H9 (cell line): ENCODE measurements around the gene FBN3. TPM values are rescaled to one million over a fixed set of nuclear protein-coding genes. Genes with fewer than 3 reads are reported as not detected.
A peak's percentile ranks its signal among the peaks of the same experiment; 100 is the strongest.

Experiments used
- DNase-seq: peaks from one replicate; pipeline ENCODE4 v3.0.0-alpha.2; 2017
- H2AFZ ChIP-seq: one replicate; pipeline ENCODE4 v1.6.1; 2013; ENCODE audit warnings: mild to moderate bottlenecking, low read length, control low read depth, moderate library complexity
- H2AK5ac ChIP-seq: 2 replicates; pipeline ENCODE4 v1.6.1; 2013; ENCODE audit warnings: low read length, control low read depth, mixed read lengths; ENCODE audit not compliant: insufficient read length
- H2BK120ac ChIP-seq: one replicate; pipeline ENCODE4 v1.6.1; 2013; ENCODE audit warnings: low read depth, mild to moderate bottlenecking, low read length, control low read depth, inconsistent platforms; ENCODE audit not compliant: poor library complexity, severe bottlenecking
- H2BK12ac ChIP-seq: 2 replicates; pipeline ENCODE4 v1.6.1; 2013; ENCODE audit warnings: low read length, control low read depth, mixed read lengths, low read depth; ENCODE audit not compliant: insufficient read length
- H2BK15ac ChIP-seq: 2 replicates; pipeline ENCODE4 v1.6.1; 2013; ENCODE audit warnings: low read depth, low read length, control low read depth
- H2BK20ac ChIP-seq: one replicate; pipeline ENCODE4 v1.6.1; 2013; ENCODE audit warnings: low read depth, mild to moderate bottlenecking, low read length, control low read depth, inconsistent platforms; ENCODE audit not compliant: poor library complexity, severe bottlenecking
- H2BK5ac ChIP-seq: 2 replicates; pipeline ENCODE4 v1.6.1; 2013; ENCODE audit warnings: low read length, control low read depth, mixed read lengths; ENCODE audit not compliant: insufficient read length
- H3K14ac ChIP-seq: 2 replicates; pipeline ENCODE4 v1.6.1; 2013; ENCODE audit warnings: low read length, control low read depth; ENCODE audit not compliant: insufficient read depth
- H3K18ac ChIP-seq: 2 replicates; pipeline ENCODE4 v1.6.1; 2013; ENCODE audit warnings: low read depth, mild to moderate bottlenecking, mixed read lengths, low read length, control low read depth; ENCODE audit not compliant: insufficient read length
- H3K23ac ChIP-seq: 2 replicates; pipeline ENCODE4 v1.6.1; 2013; ENCODE audit warnings: low read length, control low read depth, mixed read lengths, low read depth; ENCODE audit not compliant: insufficient read length
- H3K23me2 ChIP-seq: 2 replicates; pipeline ENCODE4 v1.6.1; 2013; ENCODE audit warnings: low read depth, mild to moderate bottlenecking, mixed read lengths, low read length, control low read depth; ENCODE audit not compliant: insufficient read length, poor library complexity, severe bottlenecking
- H3K27ac ChIP-seq: 2 replicates; pipeline ENCODE4 v1.5.1; 2013; ENCODE audit warnings: low read length, control low read depth, mixed read lengths, low read depth; ENCODE audit not compliant: insufficient read length
- H3K27me3 ChIP-seq: 2 replicates; pipeline ENCODE4 v1.6.1; 2013; ENCODE audit warnings: low read length, control low read depth, inconsistent platforms; ENCODE audit not compliant: insufficient read depth
- H3K4ac ChIP-seq: 2 replicates; pipeline ENCODE4 v1.6.1; 2013; ENCODE audit warnings: low read depth, mild to moderate bottlenecking, control low read depth, inconsistent platforms, low read length, moderate library complexity
- H3K4me1 ChIP-seq: 2 replicates; pipeline ENCODE4 v1.6.1; 2013; ENCODE audit warnings: low read length, control low read depth, inconsistent platforms; ENCODE audit not compliant: insufficient read depth
- H3K4me2 ChIP-seq: 2 replicates; pipeline ENCODE4 v1.6.1; 2013; ENCODE audit warnings: low read length, control low read depth, mixed read lengths; ENCODE audit not compliant: insufficient read length, insufficient read depth
- H3K56ac ChIP-seq: 2 replicates; pipeline ENCODE4 v1.6.1; 2013; ENCODE audit warnings: low read depth, mild to moderate bottlenecking, mixed read lengths, low read length, control low read depth; ENCODE audit not compliant: insufficient read length
- H3K79me1 ChIP-seq: 2 replicates; pipeline ENCODE4 v1.6.1; 2013; ENCODE audit warnings: low read depth, mild to moderate bottlenecking, moderate library complexity, low read length, control low read depth, inconsistent platforms; ENCODE audit not compliant: insufficient read depth, poor library complexity, severe bottlenecking
- H3K79me2 ChIP-seq: 2 replicates; pipeline ENCODE4 v1.6.1; 2013; ENCODE audit warnings: low read length, control low read depth, inconsistent platforms; ENCODE audit not compliant: insufficient read depth
- H3K9ac ChIP-seq: 2 replicates; pipeline ENCODE4 v1.6.1; 2013; ENCODE audit warnings: low read length, control low read depth, mixed read lengths; ENCODE audit not compliant: insufficient read length; ENCODE audit errors: extremely low read depth
- H3K9me3 ChIP-seq: one replicate; pipeline ENCODE4 v1.6.1; 2013; ENCODE audit warnings: low read depth, low read length, inconsistent platforms; ENCODE audit not compliant: control insufficient read depth
- H3T11ph ChIP-seq: one replicate; pipeline ENCODE4 v1.6.1; 2013; ENCODE audit warnings: mild to moderate bottlenecking, low read length, control low read depth, inconsistent platforms
- H4K20me1 ChIP-seq: one replicate; pipeline ENCODE4 v1.6.1; 2013; ENCODE audit not compliant: control insufficient read depth, insufficient read length, insufficient read depth
- H4K5ac ChIP-seq: 2 replicates; pipeline ENCODE4 v1.6.1; 2013; ENCODE audit warnings: low read depth, mild to moderate bottlenecking, mixed read lengths, low read length, control low read depth; ENCODE audit not compliant: insufficient read length
- H4K8ac ChIP-seq: replicated peaks from 2 replicates; pipeline ENCODE4 v1.6.1; 2013; ENCODE audit warnings: low read length, control low read depth, mixed read lengths, low read depth; ENCODE audit not compliant: insufficient read length
- H4K91ac ChIP-seq: 2 replicates; pipeline ENCODE4 v1.6.1; 2013; ENCODE audit warnings: low read depth, mild to moderate bottlenecking, moderate library complexity, mixed read lengths, low read length, control low read depth; ENCODE audit not compliant: insufficient read length
- H3K27ac Mint-ChIP-seq, 3 experiments: 2 replicates in 2 of 3; 3 replicates in 1 of 3; pipeline ENCODE4 v1.8.0; 2020 to 2021; ENCODE audit warnings: mixed read lengths in 3 of 3, mild to moderate bottlenecking in 1 of 3, moderate library complexity in 1 of 3
- H3K27me3 Mint-ChIP-seq: 2 replicates; pipeline ENCODE4 v1.8.0; 2021; ENCODE audit warnings: low read depth, mild to moderate bottlenecking, moderate library complexity, mixed read lengths
- H3K36me3 Mint-ChIP-seq, 3 experiments: 2 replicates in 2 of 3; 3 replicates in 1 of 3; pipeline ENCODE4 v1.8.0; 2020 to 2021; ENCODE audit warnings: low read depth in 3 of 3, mixed read lengths in 3 of 3; ENCODE audit not compliant: insufficient read depth in 1 of 3
- H3K4me1 Mint-ChIP-seq, 2 experiments: 2 replicates each; pipeline ENCODE4 v1.8.0; 2020; ENCODE audit warnings: mixed read lengths in 2 of 2
- H3K4me3 Mint-ChIP-seq, 2 experiments: 2 replicates in 1 of 2; 3 replicates in 1 of 2; pipeline ENCODE4 v1.8.0; 2020 to 2021; ENCODE audit warnings: mild to moderate bottlenecking in 2 of 2, mixed read lengths in 2 of 2, moderate library complexity in 1 of 2
- H3K9me3 Mint-ChIP-seq, 2 experiments: 2 replicates in 1 of 2; 3 replicates in 1 of 2; pipeline ENCODE4 v1.8.0; 2020; ENCODE audit warnings: mild to moderate bottlenecking in 2 of 2, mixed read lengths in 2 of 2, moderate library complexity in 1 of 2
- CTCF ChIP-seq: fragments of 200-600 bp; sonication (generic); conservative IDR thresholded peaks from 3 replicates; pipeline ENCODE4 v1.8.0; 2021; ENCODE audit warnings: antibody characterized with exemption, mild to moderate bottlenecking
- WGBS: extraction: QIAGEN DNeasy Blood & Tissue Kit; methylation state at CpG from one replicate; pipeline ENCODE4 v1.1.7; 2013; ENCODE audit warnings: missing lambda C conversion rate, low lambda C conversion rate, mixed read lengths; ENCODE audit not compliant: insufficient read length; ENCODE audit errors: extremely low coverage; 5-methylcytosine and 5-hydroxymethylcytosine counted together
- total RNA-seq: library from RNA; stranded (reverse); gene quantifications from 2 replicates; pipeline ENCODE4 v1.2.1, GENCODE V29; 2021

Gene FBN3
- total RNA-seq, 1 experiment from 2014 or later = 31.0 TPM

- H2AK5ac ChIP-seq = no peak overlapping the region
- no peak overlapping the region for H2BK12ac ChIP-seq
- H3K56ac ChIP-seq = no peak overlapping the region
- no peak overlapping the region for H3K9ac ChIP-seq
- Mint-ChIP-seq H3K27me3 (peaks cover 35% of the 10 kb centered on the region), H3K9me3 (no peaks in the 10 kb centered on the region; a peak in 2 of 5 replicates), H3K27ac (no peak overlapping the region), H3K4me1 (peaks cover 15 to 29% of the 10 kb centered on the region in 2 experiments), H3K4me3 (peak overlapping the region; percentile 55 to 79), H3K36me3 (no peaks in the 10 kb centered on the region)
- TF ChIP-seq CTCF = peak; percentile 23; the same call in 2 of the 3 replicates
- H3K79me2 ChIP-seq = no peaks in the 10 kb centered on the region
- H4K20me1 ChIP-seq = no peaks in the 10 kb centered on the region
- peak overlapping the region; percentile 45 for H3K18ac ChIP-seq
- DNase-seq = peak; percentile 99
- H3K27me3 ChIP-seq = no peaks in the 10 kb centered on the region
- H4K5ac ChIP-seq = no peak overlapping the region
- no peak overlapping the region for H3T11ph ChIP-seq
- H4K8ac ChIP-seq = no peak overlapping the region
- no peak overlapping the region for H2AFZ ChIP-seq
- WGBS = no CpG with 5 or more reads among the region's 49 CpGs
- H2BK5ac ChIP-seq = no peak overlapping the region
- H3K4me2 ChIP-seq = peak overlapping the region; percentile 14
- no peak overlapping the region for H3K4ac ChIP-seq
- no peaks in the 10 kb centered on the region for H3K9me3 ChIP-seq
- no peak overlapping the region for H2BK15ac ChIP-seq
- H4K91ac ChIP-seq = no peak overlapping the region
- H3K4me1 ChIP-seq = peaks cover 2% of the 10 kb centered on the region; the same call in 1 of the 2 replicates
- no peak overlapping the region for H3K23ac ChIP-seq
- no peak overlapping the region for H3K14ac ChIP-seq
- H2BK120ac ChIP-seq = no peak overlapping the region
- no peak overlapping the region for H2BK20ac ChIP-seq
- no peaks in the 10 kb centered on the region for H3K79me1 ChIP-seq
- peaks cover 3% of the 10 kb centered on the region for H3K23me2 ChIP-seq
- no peak overlapping the region for H3K27ac ChIP-seq
These were observed 98.9 kb downstream of the FBN3 start for GRCh38 chr19:8050274-8051096.
